Hepatocyte (in vitro differentiated cells): ENCODE results near the gene TBC1D8. TPM values are rescaled to one million over a fixed set of nuclear protein-coding genes. Genes with fewer than 3 reads are reported as not detected.

ENCODE experiments used
- DNase-seq: peaks from one replicate; pipeline ENCODE4 v3.0.0-alpha.2; 2016; ENCODE audit warnings: low spot score
- H2AFZ ChIP-seq: fragments of 200-600 bp; sonication (generic); 2 replicates; pipeline ENCODE4 v1.6.0; 2016; ENCODE audit warnings: antibody characterized with exemption, mild to moderate bottlenecking
- H3K27ac ChIP-seq: fragments of 200-600 bp; sonication (generic); 2 replicates; pipeline ENCODE4 v1.5.1; 2016; ENCODE audit warnings: mild to moderate bottlenecking
- H3K27me3 ChIP-seq: fragments of 200-600 bp; sonication (generic); 2 replicates; pipeline ENCODE4 v1.6.1; 2016
- H3K36me3 ChIP-seq: fragments of 200-600 bp; sonication (generic); replicated peaks from 2 replicates; pipeline ENCODE4 v1.5.1; 2016; ENCODE audit warnings: low read depth; ENCODE audit not compliant: insufficient read depth
- H3K4me1 ChIP-seq: fragments of 200-600 bp; sonication (generic); 2 replicates; pipeline ENCODE4 v1.5.1; 2016; ENCODE audit warnings: mild to moderate bottlenecking, moderate library complexity; ENCODE audit not compliant: insufficient read depth
- H3K4me2 ChIP-seq: fragments of 200-600 bp; sonication (generic); 2 replicates; pipeline ENCODE4 v1.6.0; 2016
- H3K4me3 ChIP-seq: fragments of 200-600 bp; sonication (generic); 2 replicates; pipeline ENCODE4 v1.5.1; 2016; ENCODE audit warnings: mild to moderate bottlenecking
- H3K79me2 ChIP-seq: fragments of 200-600 bp; sonication (generic); 2 replicates; pipeline ENCODE4 v1.6.0; 2017; ENCODE audit warnings: mild to moderate bottlenecking
- H3K9me2 ChIP-seq: fragments of 200-600 bp; sonication (generic); replicated peaks from 2 replicates; pipeline ENCODE4 v1.6.0; 2017; ENCODE audit warnings: mild to moderate bottlenecking; ENCODE audit not compliant: insufficient read depth
- H3K9me3 ChIP-seq: fragments of 200-600 bp; sonication (generic); 2 replicates; pipeline ENCODE4 v1.5.1; 2016; ENCODE audit warnings: low read depth, mild to moderate bottlenecking
- H4K20me1 ChIP-seq: fragments of 200-600 bp; sonication (generic); 2 replicates; pipeline ENCODE4 v1.6.0; 2016; ENCODE audit warnings: mild to moderate bottlenecking; ENCODE audit not compliant: insufficient read depth, poor library complexity, severe bottlenecking
- CTCF ChIP-seq: fragments of 200-600 bp; sonication (generic); IDR thresholded peaks from 2 replicates; pipeline ENCODE4 v1.5.1; 2016; ENCODE audit warnings: antibody characterized with exemption, mild to moderate bottlenecking; ENCODE audit not compliant: poor library complexity
- EZH2 ChIP-seq: fragments of 200-600 bp; sonication (generic); IDR thresholded peaks from 2 replicates; pipeline ENCODE4 v1.6.1; 2016; ENCODE audit warnings: antibody characterized with exemption, mild to moderate bottlenecking, borderline replicate concordance
- EZH2phosphoT487 ChIP-seq: fragments of 200-600 bp; sonication (generic); IDR thresholded peaks from one replicate; pipeline ENCODE4 v1.6.1; 2018; ENCODE audit warnings: antibody characterized with exemption, mild to moderate bottlenecking, low read depth, moderate library complexity; ENCODE audit not compliant: unreplicated experiment, severe bottlenecking
- WGBS: methylation state at CpG from one replicate; pipeline ENCODE4 v1.1.6; 2016; ENCODE audit warnings: low lambda C conversion rate; ENCODE audit errors: missing lambda C conversion rate; 5-methylcytosine and 5-hydroxymethylcytosine counted together
- polyA plus RNA-seq: library from polyadenylated mRNA; unstranded; fragments of >200 nt; fragmentation: Nextera tagmentation; extraction: Ambion mirVana; gene quantifications from 2 replicates; pipeline ENCODE4 v1.2.1, GENCODE V29; 2016
- total RNA-seq: library from RNA; depleted of rRNA; stranded (reverse); fragments of >200 nt; gene quantifications from 2 replicates; pipeline ENCODE4 v1.2.3, GENCODE V29; 2014

TBC1D8 gene
- total and polyA plus RNA-seq, 2 experiments from 2014 or later = 10.1 to 15.8 TPM

DNA sequence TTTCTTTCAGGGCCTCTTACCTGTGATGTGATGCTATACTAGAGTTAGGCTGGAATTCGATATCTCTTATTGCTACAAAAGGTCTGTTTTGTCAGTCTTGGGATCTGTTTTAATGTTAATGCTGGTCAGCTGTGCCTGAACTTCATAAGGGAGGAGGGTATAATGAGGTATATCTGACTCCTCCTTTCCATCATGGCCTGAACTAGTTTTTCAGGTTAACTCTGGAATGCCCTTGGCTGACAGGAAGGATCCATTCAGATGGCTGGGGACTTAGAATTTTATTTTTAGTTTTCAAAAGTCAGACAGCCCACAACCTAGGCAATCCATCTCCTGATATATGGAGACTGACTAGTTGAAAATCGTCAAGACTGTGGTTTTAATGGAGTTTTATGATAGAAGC is 35.9 kb upstream of the TBC1D8 start:
- 66% methylated on average over 2 of the region's 2 CpGs for WGBS
- H3K79me2 ChIP-seq = no peaks in the 10 kb centered on the region
- TF ChIP-seq CTCF (no peak), EZH2 (no peak)

GRCh38 chr2:101185656-101186055 is 34.5 kb upstream of the TBC1D8 start:
- WGBS = 91% methylated on average over 3 of the region's 3 CpGs
- H2AFZ ChIP-seq = no peak overlapping the region

More for the DNA sequence above, 35.9 kb upstream of the TBC1D8 start:
- no peaks in the 10 kb centered on the region for H3K9me3 ChIP-seq
- no peak for DNase-seq
- H3K4me1 ChIP-seq = no peaks in the 10 kb centered on the region
- no peak overlapping the region for H3K4me3 ChIP-seq
- H3K27me3 ChIP-seq = no peaks in the 10 kb centered on the region
- no peaks in the 10 kb centered on the region for H3K9me2 ChIP-seq
- H3K27ac ChIP-seq = no peak overlapping the region
- no peak overlapping the region for H2AFZ ChIP-seq
- no peaks in the 10 kb centered on the region for H3K36me3 ChIP-seq
- H3K4me2 ChIP-seq = no peak overlapping the region
- no peaks in the 10 kb centered on the region for H4K20me1 ChIP-seq

DNA sequence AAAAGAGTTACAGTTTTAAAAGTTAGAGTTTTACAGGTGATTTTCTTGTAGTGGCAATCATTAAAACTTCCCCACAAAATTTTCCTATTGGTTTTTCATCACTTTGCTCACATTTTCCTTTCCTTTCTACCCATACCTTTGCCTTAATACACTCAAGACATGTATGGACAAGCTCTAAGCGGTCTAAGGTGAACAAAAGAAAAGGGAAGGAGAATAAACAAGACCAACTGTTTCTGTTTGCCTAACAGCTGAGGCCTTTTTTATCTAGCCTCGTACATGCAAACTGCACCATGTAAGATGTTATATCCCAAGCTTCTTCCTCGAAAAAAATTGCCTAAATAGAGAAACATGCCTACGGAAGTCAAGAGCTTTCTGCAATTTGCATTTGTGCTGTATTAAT is 33.9 kb upstream of the TBC1D8 start:
- Histone ChIP-seq H3K4me1 (no peaks in the 10 kb centered on the region), H3K27ac (peak overlapping the region; percentile 41)

More at GRCh38 chr2:101185656-101186055, 34.5 kb upstream of the TBC1D8 start:
- no peaks in the 10 kb centered on the region for H3K9me3 ChIP-seq
- no peak overlapping the region for H3K4me2 ChIP-seq
- H3K27me3 ChIP-seq = no peaks in the 10 kb centered on the region
- H3K36me3 ChIP-seq = no peaks in the 10 kb centered on the region
- H3K4me3 ChIP-seq = no peak overlapping the region
- H3K9me2 ChIP-seq = no peaks in the 10 kb centered on the region
- DNase-seq = no peak
- H4K20me1 ChIP-seq = no peaks in the 10 kb centered on the region
- no peak overlapping the region for H3K27ac ChIP-seq
- TF ChIP-seq EZH2phosphoT487 = no peak
- TF ChIP-seq EZH2 = no peak
- no peak for TF ChIP-seq CTCF
- H3K79me2 ChIP-seq = no peaks in the 10 kb centered on the region
- no peaks in the 10 kb centered on the region for H3K4me1 ChIP-seq

More for the DNA sequence above, 33.9 kb upstream of the TBC1D8 start:
- WGBS = 73% methylated on average over 4 of the region's 4 CpGs
- H4K20me1 ChIP-seq = no peaks in the 10 kb centered on the region
- TF ChIP-seq CTCF (no peak), EZH2 (no peak), EZH2phosphoT487 (no peak)
- H3K27me3 ChIP-seq = no peaks in the 10 kb centered on the region
- H3K36me3 ChIP-seq = no peaks in the 10 kb centered on the region
- H3K9me3 ChIP-seq = no peaks in the 10 kb centered on the region
- no peak overlapping the region for H3K4me2 ChIP-seq
- no peak for DNase-seq
- H2AFZ ChIP-seq = no peak overlapping the region
- no peaks in the 10 kb centered on the region for H3K79me2 ChIP-seq
- no peaks in the 10 kb centered on the region for H3K9me2 ChIP-seq
- no peak overlapping the region for H3K4me3 ChIP-seq
